HFFc6 (cell line): ENCODE data around the gene ERN1. TPM values are rescaled to one million over a fixed set of nuclear protein-coding genes. Genes with fewer than 3 reads are reported as not detected.

Source experiments
- DNase-seq: peaks from one replicate; pipeline ENCODE4 v3.0.0-alpha.2; 2018
- H3K27ac Mint-ChIP-seq: 2 replicates; pipeline ENCODE4 v1.8.0; 2020; ENCODE audit warnings: mild to moderate bottlenecking, mixed read lengths
- H3K27me3 Mint-ChIP-seq: 2 replicates; pipeline ENCODE4 v1.8.0; 2021; ENCODE audit warnings: mild to moderate bottlenecking, moderate library complexity, mixed read lengths; ENCODE audit not compliant: insufficient read depth
- H3K36me3 Mint-ChIP-seq: 2 replicates; pipeline ENCODE4 v1.8.0; 2021; ENCODE audit warnings: low read depth, mixed read lengths
- H3K4me1 Mint-ChIP-seq: 2 replicates; pipeline ENCODE4 v1.8.0; 2020; ENCODE audit warnings: low read depth, mixed read lengths
- H3K4me3 Mint-ChIP-seq: 2 replicates; pipeline ENCODE4 v1.8.0; 2020; ENCODE audit warnings: mild to moderate bottlenecking, moderate library complexity, mixed read lengths
- H3K9me3 Mint-ChIP-seq: 2 replicates; pipeline ENCODE4 v1.8.0; 2020; ENCODE audit warnings: mild to moderate bottlenecking, mixed read lengths
- CTCF ChIP-seq: fragments of 200-600 bp; sonication (generic); IDR thresholded peaks from 2 replicates; pipeline ENCODE4 v1.5.0; 2021; ENCODE audit warnings: antibody characterized with exemption, mild to moderate bottlenecking
- total RNA-seq, 6 experiments: library from RNA; stranded (reverse); fragmentation: NEBNext Ultra II Directional; extraction: Animal tissue kit (Norgen Biotek cat#: 25700); gene quantifications; 2 replicates in 1 of 6; 3 replicates in 5 of 6; pipeline ENCODE4 v1.2.3, GENCODE V29; 2021

ERN1 gene
- total RNA-seq, 6 experiments from 2014 or later: 6.8 to 12.8 (median 7.9) TPM

- TF ChIP-seq CTCF: no peak
- peak; percentile 100 for DNase-seq
- Mint-ChIP-seq H3K4me3 (no peak overlapping the region), H3K4me1 (peaks cover 26% of the 10 kb centered on the region), H3K27me3 (no peaks in the 10 kb centered on the region; the same call in 1 of the 2 replicates), H3K9me3 (no peaks in the 10 kb centered on the region), H3K27ac (no peak overlapping the region), H3K36me3 (no peaks in the 10 kb centered on the region; the same call in 1 of the 2 replicates)
Measured at GRCh38 chr17:64145751-64146417, 15.9 kb upstream of the ERN1 start.

- no peak overlapping the region for H3K4me3 Mint-ChIP-seq
- DNase-seq: no peak
- H3K27ac Mint-ChIP-seq: no peak overlapping the region
- no peaks in the 10 kb centered on the region; the same call in 1 of the 2 replicates for H3K36me3 Mint-ChIP-seq
- no peaks in the 10 kb centered on the region for H3K9me3 Mint-ChIP-seq
- no peak for TF ChIP-seq CTCF
- peaks cover 26% of the 10 kb centered on the region for H3K4me1 Mint-ChIP-seq
- H3K27me3 Mint-ChIP-seq: no peaks in the 10 kb centered on the region; the same call in 1 of the 2 replicates
Measured at GRCh38 chr17:64145375-64145750, 15.4 kb upstream of the ERN1 start.

GRCh38 chr17:64139542-64139941 lies 9.6 kb upstream of the ERN1 start:
- Mint-ChIP-seq H3K9me3 (no peaks in the 10 kb centered on the region), H3K4me3 (no peak overlapping the region), H3K27me3 (no peaks in the 10 kb centered on the region), H3K4me1 (no peaks in the 10 kb centered on the region; the same call in 1 of the 2 replicates), H3K27ac (no peak overlapping the region), H3K36me3 (no peaks in the 10 kb centered on the region)
- TF ChIP-seq CTCF: no peak
- DNase-seq: no peak

DNA sequence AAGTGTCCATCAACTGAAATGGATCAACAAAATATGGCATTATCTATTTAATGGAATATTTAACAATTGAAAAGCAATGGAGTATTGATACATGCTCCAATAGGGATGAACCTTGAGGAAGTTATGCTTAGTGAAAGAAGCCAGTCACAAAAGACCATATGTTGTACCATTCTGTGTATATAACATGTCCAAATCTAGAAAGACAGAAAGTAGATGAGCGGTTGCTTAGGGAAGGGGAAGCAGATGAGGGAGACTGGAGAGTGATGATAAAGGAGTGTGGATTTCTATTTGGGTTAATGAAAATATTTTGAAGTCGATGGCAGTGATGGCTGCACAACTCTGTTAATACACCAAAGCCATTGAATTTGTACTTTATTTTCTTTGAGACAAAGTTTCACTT lies 8.5 kb upstream of the ERN1 start:
- Mint-ChIP-seq H3K36me3 (no peaks in the 10 kb centered on the region), H3K9me3 (no peaks in the 10 kb centered on the region), H3K27me3 (no peaks in the 10 kb centered on the region), H3K4me3 (no peak overlapping the region), H3K27ac (no peak overlapping the region), H3K4me1 (no peaks in the 10 kb centered on the region; the same call in 1 of the 2 replicates)
- no peak for DNase-seq
- no peak for TF ChIP-seq CTCF

GRCh38 chr17:64135000-64135399 lies 5.1 kb upstream of the ERN1 start:
- no peak for TF ChIP-seq CTCF
- peaks cover 7% of the 10 kb centered on the region; the same call in 1 of the 2 replicates for H3K27me3 Mint-ChIP-seq
- H3K4me3 Mint-ChIP-seq: no peak overlapping the region
- no peak for DNase-seq
- H3K36me3 Mint-ChIP-seq: no peaks in the 10 kb centered on the region
- peaks cover 16% of the 10 kb centered on the region for H3K4me1 Mint-ChIP-seq
- H3K27ac Mint-ChIP-seq: no peak overlapping the region
- no peaks in the 10 kb centered on the region for H3K9me3 Mint-ChIP-seq
